Hepatic stellate cell (primary cell): ENCODE results near the gene SKOR1.

Source experiments
- DNase-seq: peaks from one replicate; pipeline ENCODE4 v3.0.0; 2011; ENCODE audit warnings: low spot score

Gene SKOR1

GRCh38 chr15:67852418-67852817, 27.1 kb downstream of the SKOR1 start:
- no peak for DNase-seq

GRCh38 chr15:67853454-67853853, 28.1 kb downstream of the SKOR1 start:
- no peak for DNase-seq

GRCh38 chr15:67854358-67854757, 29.0 kb downstream of the SKOR1 start:
- DNase-seq = no peak

GRCh38 chr15:67855842-67856241, 30.5 kb downstream of the SKOR1 start:
- no peak for DNase-seq

GRCh38 chr15:67857220-67857619, 31.9 kb downstream of the SKOR1 start:
- no peak for DNase-seq

- DNase-seq = no peak
These were observed 34.1 kb downstream of the SKOR1 start for GRCh38 chr15:67859331-67859946.

GRCh38 chr15:67861983-67862382, 36.7 kb downstream of the SKOR1 start:
- no peak for DNase-seq

- DNase-seq = no peak
These were observed 37.6 kb downstream of the SKOR1 start for GRCh38 chr15:67862750-67863441.

- peak; percentile 73 for DNase-seq
These were observed 38.2 kb downstream of the SKOR1 start for GRCh38 chr15:67863442-67863987.

GRCh38 chr15:67865331-67865730, 40.0 kb downstream of the SKOR1 start:
- DNase-seq = peak; percentile 21

GRCh38 chr15:67865766-67866165, 40.5 kb downstream of the SKOR1 start:
- no peak for DNase-seq

- DNase-seq = no peak
These were observed 44.4 kb downstream of the SKOR1 start for GRCh38 chr15:67869701-67870100.

- no peak for DNase-seq
These were observed 45.6 kb downstream of the SKOR1 start for GRCh38 chr15:67870868-67871408.

- DNase-seq = no peak
These were observed 48.5 kb downstream of the SKOR1 start for GRCh38 chr15:67873777-67874176.

GRCh38 chr15:67878712-67879206, 53.5 kb downstream of the SKOR1 start:
- no peak for DNase-seq

- no peak for DNase-seq
These were observed 54.3 kb downstream of the SKOR1 start for GRCh38 chr15:67879440-67880129.

GRCh38 chr15:67880651-67881182, 55.4 kb downstream of the SKOR1 start:
- DNase-seq = no peak

GRCh38 chr15:67882487-67883233, 57.4 kb downstream of the SKOR1 start:
- DNase-seq = no peak

- no peak for DNase-seq
These were observed 58.0 kb downstream of the SKOR1 start for GRCh38 chr15:67883234-67883773.

- DNase-seq = no peak
These were observed 58.7 kb downstream of the SKOR1 start for GRCh38 chr15:67884009-67884408.
